NCI-H187 treated with DMSO at 0.1 percent for 48 hours (cell line): Measurements from ENCODE around the gene PTPRE.

Source experiments
- DNase-seq: peaks from one replicate; lab custom pipeline; 2025; lab: John Stamatoyannopoulos, UW

The PTPRE gene

GRCh38 chr10:127906548-127907377 is at the start of gene PTPRE:
PTPRE (plus strand) TSS chr10:127907103; CDS start chr10:128040882, 133,779 bp downstream.
- no peak for DNase-seq

- no peak for DNase-seq
Observed at GRCh38 chr10:127860592-127860991, 46.3 kb upstream of the PTPRE start.

- no peak for DNase-seq
Observed at GRCh38 chr10:127863231-127863825, 43.6 kb upstream of the PTPRE start.

GRCh38 chr10:127866276-127867013 is 40.5 kb upstream of the PTPRE start:
- no peak for DNase-seq

GRCh38 chr10:127867805-127868204 is 39.1 kb upstream of the PTPRE start:
- DNase-seq = no peak

GRCh38 chr10:127869329-127869728 is 37.6 kb upstream of the PTPRE start:
- no peak for DNase-seq

- no peak for DNase-seq
Observed at GRCh38 chr10:127871631-127872010, 35.3 kb upstream of the PTPRE start.

- no peak for DNase-seq
Observed at GRCh38 chr10:127872011-127872761, 34.7 kb upstream of the PTPRE start.

- DNase-seq = no peak
Observed at GRCh38 chr10:127872871-127873600, 33.9 kb upstream of the PTPRE start.

GRCh38 chr10:127873901-127874470 is 32.9 kb upstream of the PTPRE start:
- DNase-seq = no peak

- DNase-seq = no peak
Observed at GRCh38 chr10:127874671-127875448, 32.0 kb upstream of the PTPRE start.

- no peak for DNase-seq
Observed at GRCh38 chr10:127875449-127875765, 31.5 kb upstream of the PTPRE start.

GRCh38 chr10:127875916-127876315 is 31.0 kb upstream of the PTPRE start:
- no peak for DNase-seq

- DNase-seq = no peak
Observed at GRCh38 chr10:127877116-127877515, 29.8 kb upstream of the PTPRE start.

- no peak for DNase-seq
Observed at GRCh38 chr10:127877699-127878098, 29.2 kb upstream of the PTPRE start.

GRCh38 chr10:127878475-127879055 is 28.3 kb upstream of the PTPRE start:
- no peak for DNase-seq

- no peak for DNase-seq
Observed at GRCh38 chr10:127880557-127880956, 26.3 kb upstream of the PTPRE start.

- DNase-seq = no peak
Observed at GRCh38 chr10:127881262-127881661, 25.6 kb upstream of the PTPRE start.

- DNase-seq = no peak
Observed at GRCh38 chr10:127882391-127882790, 24.5 kb upstream of the PTPRE start.

GRCh38 chr10:127882801-127883459 is 24.0 kb upstream of the PTPRE start:
- DNase-seq = no peak
